ENCODE data around the gene ADCY2. TPM values are rescaled to one million over a fixed set of nuclear protein-coding genes. Genes with fewer than 3 reads are reported as not detected.

Gene ADCY2
- total and polyA plus RNA-seq, 9 of the 15 experiments (the other 6 are each of a cell fraction or from before 2014, with no cell fraction given), result 0.01 to 0.15 (median 0.03) TPM; not detected in 5

DNA sequence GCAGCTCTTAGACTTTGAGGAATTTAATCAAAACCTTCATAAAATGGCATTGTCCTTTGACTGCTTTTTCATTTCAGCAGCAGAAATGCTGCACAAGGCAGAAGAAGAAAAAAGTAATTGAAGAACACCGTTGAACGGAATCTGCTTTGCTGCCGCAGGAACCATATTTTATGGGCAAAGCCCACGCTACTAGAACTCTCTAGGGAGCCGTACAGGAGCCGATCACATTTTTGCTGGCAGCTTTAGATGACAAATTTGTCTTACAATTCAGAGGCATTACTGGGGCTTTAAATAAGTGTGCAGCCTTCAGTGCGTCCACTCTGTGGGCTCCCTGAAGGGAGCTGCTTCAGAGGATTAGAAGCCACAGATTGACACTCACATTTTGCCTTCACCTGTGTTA lies 449.6 kb downstream of the ADCY2 start (continued):
- no peak for TF ChIP-seq DEAF1 (CRISPR knock-in tag; IDR thresholded peaks at IDR 0.05)
- TF ChIP-seq PRMT5 (CRISPR knock-in tag; IDR thresholded peaks at IDR 0.05), result no peak
- no peak for TF ChIP-seq RHOXF2B (CRISPR knock-in tag; conservative IDR thresholded peaks at IDR 0.05)
- no peak for TF ChIP-seq FOXO4 (CRISPR knock-in tag; IDR thresholded peaks at IDR 0.05)
- TF ChIP-seq, protein P1, sequence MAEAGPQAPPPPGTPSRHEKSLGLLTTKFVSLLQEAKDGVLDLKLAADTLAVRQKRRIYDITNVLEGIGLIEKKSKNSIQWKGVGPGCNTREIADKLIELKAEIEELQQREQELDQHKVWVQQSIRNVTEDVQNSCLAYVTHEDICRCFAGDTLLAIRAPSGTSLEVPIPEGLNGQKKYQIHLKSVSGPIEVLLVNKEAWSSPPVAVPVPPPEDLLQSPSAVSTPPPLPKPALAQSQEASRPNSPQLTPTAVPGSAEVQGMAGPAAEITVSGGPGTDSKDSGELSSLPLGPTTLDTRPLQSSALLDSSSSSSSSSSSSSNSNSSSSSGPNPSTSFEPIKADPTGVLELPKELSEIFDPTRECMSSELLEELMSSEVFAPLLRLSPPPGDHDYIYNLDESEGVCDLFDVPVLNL (CRISPR knock-in tag; IDR thresholded peaks at IDR 0.05; ENCODE audit: low read depth), result no peak
- no peak for TF ChIP-seq PHB (CRISPR knock-in tag; IDR thresholded peaks at IDR 0.05)
- TF ChIP-seq ZZZ3 (IDR thresholded peaks at IDR 0.05), result no peak

GRCh38 chr5:7846327-7846726 lies 450.4 kb downstream of the ADCY2 start:
- Histone ChIP-seq H3K9ac (ENCODE audit: insufficient read depth in 1 of 2, low read depth in 2 of 2, low read length in 2 of 2) (no peak overlapping the region), H3K4me1 (replicated peaks in 1 of 2; ENCODE audit: control insufficient read depth in 2 of 2, insufficient read depth in 2 of 2, low read length in 2 of 2) (peaks cover 0 to 4% of the 10 kb centered on the region in 2 experiments; a peak in 1 of 5 replicates), H3K27ac (ENCODE audit: extremely low read depth, low read depth, low read length) (no peak overlapping the region), H3K79me2 (ENCODE audit: control insufficient read depth, insufficient read depth, low read length) (no peaks in the 10 kb centered on the region), H3K9me3 (replicated peaks; ENCODE audit: control insufficient read depth, insufficient read depth, low read depth, low read length) (no peaks in the 10 kb centered on the region), H3K36me3 (ENCODE audit: control insufficient read depth, insufficient read depth, low read length) (no peaks in the 10 kb centered on the region), H3K9me1 (ENCODE audit: control insufficient read depth, insufficient read depth, low read length) (no peaks in the 10 kb centered on the region), H3K4me2 (ENCODE audit: insufficient read depth, low read length) (no peak overlapping the region), H2AFZ (ENCODE audit: low read depth, low read length) (no peak overlapping the region), H4K20me1 (replicated peaks; ENCODE audit: control insufficient read depth, insufficient read depth, low read length) (no peaks in the 10 kb centered on the region), H3K27me3 (ENCODE audit: control insufficient read depth in 2 of 2, insufficient read depth in 2 of 2, low read length in 2 of 2) (peaks cover 16 to 30% of the 10 kb centered on the region in 2 experiments; a peak in 4 of 5 replicates), H3K4me3 (no peak overlapping the region)
- BruUV-seq (replicated peaks), result no TSS peak
- intact Hi-C loops (cut with micrococcal nuclease) (no loop called here), in situ Hi-C loops (cut with MboI) (no loop called here)
- ChIA-PET POLR2A (interaction anchor here (0.7 kb wide), 1 partner anchor 773 kb away, joined by 3 read pairs; no protein-coding TSS in a partner anchor), CTCF (ENCODE audit: low intra/inter-chr PET ratio) (interaction anchor here (0.7 kb wide), 1 partner anchor 1022 kb away, joined by 3 read pairs; no protein-coding TSS in a partner anchor)
- ATAC-seq, result no peak
- 1% methylated on average over 5 of the region's 5 CpGs for whole genome bisulfite sequencing (ENCODE audit: insufficient coverage, low coverage, missing lambda C conversion rate)
- DNase-seq (ENCODE audit: extremely low read depth in 1 of 4, low spot score in 3 of 4), result no peak
- FAIRE-seq, result no peak
- TF ChIP-seq SMARCE1 (IDR thresholded peaks at IDR 0.05) (no peak), NR1H2 (CRISPR knock-in tag; IDR thresholded peaks at IDR 0.05) (no peak), NONO (IDR thresholded peaks at IDR 0.05; ENCODE audit: low read depth in 2 of 2, low read length in 1 of 2) (no peak), MECOM (CRISPR knock-in tag; IDR thresholded peaks at IDR 0.05) (no peak)

Data from K562 (cell line).